Activated CD4-positive, alpha-beta T cell treated with anti-CD3 and anti-CD28 coated beads, Interleukin-2, amount 50 U/mL, for 16 hours (primary cell): ENCODE measurements around the gene OR13C8.
"Not testable (repeated sequence)": the region's sequence is repeated elsewhere in the genome, so short reads cannot be mapped to it uniquely, and the experiment has no call there.

Source experiments
- DNase-seq: peaks from one replicate; pipeline ENCODE4 v3.0.0-alpha.2; 2020

OR13C8 gene

DNA sequence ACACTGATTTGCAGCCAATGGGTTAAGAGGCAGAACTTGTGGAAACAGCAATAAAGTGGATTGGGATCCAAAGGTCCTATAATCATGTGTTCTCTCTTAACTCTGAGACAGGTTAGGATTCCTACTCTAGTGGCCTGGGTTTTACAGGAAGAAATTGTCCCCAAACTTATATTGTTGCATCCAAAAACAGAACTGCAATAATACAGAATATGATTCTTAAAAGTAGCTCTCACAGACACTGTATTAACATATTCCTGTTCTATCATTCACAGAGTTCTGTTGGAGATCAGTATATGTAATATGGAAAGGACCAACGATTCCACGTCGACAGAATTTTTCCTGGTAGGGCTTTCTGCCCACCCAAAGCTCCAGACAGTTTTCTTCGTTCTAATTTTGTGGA lies at the start of gene OR13C8:
Gene OR13C8 (plus strand): TSS at position 301 of the 400 bp plus-strand sequence. CDS start 0 bp downstream, at position 301.
- DNase-seq, result no peak

- not testable (repeated sequence) for DNase-seq
Measured at GRCh38 chr9:104520241-104520640, 48.7 kb upstream of the OR13C8 start.

DNA sequence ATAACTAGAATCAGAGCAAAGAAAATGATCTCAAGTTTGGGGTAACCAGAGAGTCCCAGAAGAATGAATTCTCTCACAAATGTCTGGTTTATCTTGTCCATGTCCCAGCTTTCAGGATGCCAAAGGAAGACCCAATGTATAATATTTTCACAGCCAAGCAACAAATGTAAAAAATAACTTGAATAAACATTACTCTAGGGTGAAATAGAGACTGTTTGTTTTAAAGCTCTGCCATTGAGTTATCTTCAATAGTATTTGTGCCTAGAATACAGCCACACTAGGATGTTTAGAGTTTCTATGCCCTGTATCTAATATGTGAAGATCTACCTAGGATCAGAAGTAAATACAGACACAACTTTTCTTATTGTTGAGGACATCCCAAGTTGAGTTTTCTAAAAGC lies 41.9 kb upstream of the OR13C8 start, which contains the start of gene OR13C4:
Gene OR13C4 (minus strand): TSS at position 101 of the 400 bp plus-strand sequence. CDS start 0 bp downstream, at position 101.
- no peak for DNase-seq

DNA sequence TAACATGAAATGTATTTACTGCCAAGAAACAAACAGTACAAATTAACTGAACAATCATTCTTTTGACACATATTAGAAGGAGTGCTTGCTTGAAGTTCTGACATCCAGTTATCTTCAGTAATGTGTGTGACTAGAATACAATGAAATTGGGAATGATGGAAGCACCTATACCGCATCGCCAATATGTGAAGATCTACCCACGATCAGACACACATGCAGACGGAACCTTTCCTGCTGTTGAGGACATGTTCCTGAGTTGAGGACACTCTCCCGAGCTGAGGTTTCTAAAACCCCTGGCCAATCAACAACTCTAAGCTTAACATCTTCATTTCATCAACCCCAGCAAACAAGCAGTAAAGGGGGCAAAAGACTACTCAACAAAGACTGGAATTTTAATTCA lies 32.2 kb upstream of the OR13C8 start, which contains the start of gene OR13C3:
Gene OR13C3 (minus strand): TSS at position 101 of the 400 bp plus-strand sequence. CDS start 133 bp downstream, outside the sequence.
- DNase-seq, result no peak

DNA sequence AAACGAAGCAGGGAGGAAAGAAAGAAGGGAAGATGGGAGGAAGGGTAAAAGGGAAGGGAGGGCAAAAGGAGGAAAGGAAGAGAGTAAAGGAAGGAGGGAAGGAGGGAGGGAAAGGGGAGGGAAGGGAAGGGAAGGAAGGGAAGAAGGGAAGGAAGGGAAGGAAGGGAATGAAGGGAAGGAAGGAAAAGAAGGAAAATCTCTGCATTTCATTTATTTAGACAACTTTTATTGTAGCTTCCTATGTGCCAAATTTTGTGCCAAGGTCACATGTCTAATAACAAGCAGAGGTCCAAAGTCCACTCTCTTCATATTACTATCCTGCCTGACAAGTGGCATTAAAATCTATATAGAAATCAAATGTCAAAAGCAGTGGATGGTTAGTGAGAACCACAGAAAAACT lies 29.7 kb upstream of the OR13C8 start:
- no peak for DNase-seq

DNA sequence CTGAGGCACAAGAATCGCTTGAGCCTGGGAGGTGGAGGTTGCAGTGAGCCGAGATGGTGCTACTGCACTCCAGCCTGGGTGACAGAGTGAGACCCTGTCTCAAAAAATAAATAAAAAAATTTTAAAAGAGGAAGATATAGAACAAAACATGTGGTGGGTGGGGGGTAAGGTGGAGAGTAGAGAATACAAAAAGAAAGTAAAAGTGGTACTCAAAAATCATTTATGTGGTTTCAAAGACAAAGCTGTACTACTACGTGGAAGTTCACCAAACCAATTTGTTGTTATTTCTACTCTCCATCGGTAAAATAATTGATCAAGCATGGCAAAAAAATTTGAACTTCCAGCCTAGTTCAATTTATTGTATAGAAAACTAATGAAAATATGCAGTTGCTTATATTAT lies 24.3 kb upstream of the OR13C8 start:
- DNase-seq, result no peak

DNA sequence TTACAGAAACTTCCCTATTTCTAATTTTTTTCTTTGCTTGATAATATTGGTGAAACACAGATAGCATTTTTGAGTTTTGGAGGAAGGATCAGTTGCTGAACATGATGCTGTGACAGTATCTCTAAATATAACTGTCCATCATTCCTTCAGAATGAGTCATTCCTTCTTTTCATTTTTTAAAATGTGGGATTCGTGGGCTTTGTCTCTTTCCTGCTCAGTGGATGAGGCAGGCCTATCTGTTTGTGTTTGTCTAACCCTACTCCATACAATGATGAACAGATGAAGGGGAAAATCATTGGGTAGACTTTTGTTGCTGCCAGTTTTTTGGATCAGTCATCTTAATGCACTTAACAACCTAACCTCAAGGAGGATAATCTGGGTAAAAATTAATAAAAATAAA lies 15.7 kb upstream of the OR13C8 start:
- DNase-seq, result no peak

DNA sequence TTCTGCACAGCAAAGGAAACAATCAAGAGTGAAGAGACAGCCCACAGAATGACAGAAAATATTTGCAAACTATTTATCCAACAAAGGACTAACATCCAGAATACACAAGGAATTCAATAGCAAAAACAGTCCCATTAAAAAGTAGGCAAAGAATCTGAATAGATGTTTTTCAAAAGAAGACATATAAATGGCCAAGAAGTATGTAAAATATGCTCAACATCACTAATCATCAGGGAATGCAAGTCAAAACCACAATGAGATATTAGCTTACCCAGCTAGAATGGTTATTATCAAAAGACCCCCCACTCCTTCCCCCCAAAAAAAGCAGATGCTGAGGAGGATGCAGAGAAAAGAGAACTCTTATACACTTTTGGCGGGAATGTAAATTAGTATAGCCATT lies 13.4 kb upstream of the OR13C8 start:
- no peak for DNase-seq

DNA sequence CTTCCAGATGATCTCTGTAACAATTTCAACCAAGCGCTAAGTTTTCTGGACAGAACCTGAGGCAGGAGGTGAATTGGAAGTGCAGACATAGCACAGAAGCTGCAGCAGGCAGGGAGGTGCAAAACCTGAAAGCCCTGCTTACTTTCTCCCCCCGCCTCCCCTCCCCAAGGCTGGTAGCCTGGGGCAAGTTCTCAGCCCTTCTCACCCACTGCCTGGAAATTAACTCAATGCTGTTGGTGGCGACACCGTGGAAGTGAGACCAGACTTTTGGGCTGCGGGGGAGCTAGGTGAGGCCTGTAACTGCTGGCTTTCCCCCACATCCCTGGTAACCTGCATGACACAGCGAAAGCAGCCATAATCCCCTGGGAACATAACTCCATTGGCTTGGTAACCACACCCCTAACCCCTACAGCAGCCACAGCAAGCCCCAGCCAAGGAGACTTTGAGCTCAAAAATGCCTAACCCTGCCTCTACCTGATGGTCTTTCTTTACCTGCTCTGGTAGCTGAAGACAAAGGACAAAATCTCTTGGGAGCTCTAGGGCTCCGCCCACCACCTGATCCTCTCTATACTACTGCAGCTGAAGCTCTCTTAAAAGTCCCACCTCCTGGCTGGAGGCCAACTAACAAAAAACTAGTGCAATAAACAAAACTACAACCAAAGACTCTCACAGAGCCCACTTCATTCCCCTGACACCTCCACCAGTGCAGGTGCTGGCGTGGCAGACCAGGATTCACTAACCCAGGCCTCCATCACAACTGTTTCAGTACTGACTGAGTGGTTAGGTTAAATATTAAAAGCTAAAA lies 11.9 kb upstream of the OR13C8 start:
- no peak for DNase-seq

DNA sequence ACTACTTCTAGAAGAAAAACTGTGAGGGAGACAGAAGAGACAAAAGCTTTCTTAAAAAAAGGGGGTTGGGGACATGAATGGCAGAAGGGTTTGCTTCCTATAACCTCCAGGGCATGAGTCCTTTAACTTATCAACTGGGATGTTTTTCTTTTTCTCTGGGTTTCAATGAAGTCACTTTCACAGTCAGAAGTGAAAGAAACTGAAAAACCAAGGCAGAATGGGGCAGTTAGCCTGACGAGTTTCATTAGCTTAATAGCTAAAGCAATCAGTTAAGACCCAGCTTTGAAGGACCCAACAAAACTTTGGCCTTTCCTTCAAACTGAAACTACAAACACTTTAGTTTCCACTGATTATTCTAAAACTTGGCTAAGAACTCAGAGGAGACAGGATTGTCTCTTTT lies 4.6 kb upstream of the OR13C8 start:
- no peak for DNase-seq

DNA sequence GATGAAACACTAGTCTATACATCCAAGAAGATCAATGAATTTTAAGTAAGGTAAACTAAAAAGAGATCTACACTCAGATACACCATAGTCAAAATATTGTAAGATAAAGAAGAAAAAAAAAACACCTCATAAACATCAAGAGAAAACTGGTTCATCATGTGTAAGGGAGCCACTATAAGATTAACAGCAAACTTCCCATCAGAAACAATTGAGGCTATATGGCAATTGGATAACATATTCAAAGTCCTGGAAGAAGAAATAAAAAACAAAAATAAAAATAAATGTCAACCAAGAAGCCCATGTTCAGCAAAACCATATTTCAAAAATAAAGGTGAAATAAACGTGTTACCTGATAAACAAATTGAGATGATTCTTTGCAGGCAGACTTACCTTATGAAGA lies 3.6 kb downstream of the OR13C8 start:
- no peak for DNase-seq

DNA sequence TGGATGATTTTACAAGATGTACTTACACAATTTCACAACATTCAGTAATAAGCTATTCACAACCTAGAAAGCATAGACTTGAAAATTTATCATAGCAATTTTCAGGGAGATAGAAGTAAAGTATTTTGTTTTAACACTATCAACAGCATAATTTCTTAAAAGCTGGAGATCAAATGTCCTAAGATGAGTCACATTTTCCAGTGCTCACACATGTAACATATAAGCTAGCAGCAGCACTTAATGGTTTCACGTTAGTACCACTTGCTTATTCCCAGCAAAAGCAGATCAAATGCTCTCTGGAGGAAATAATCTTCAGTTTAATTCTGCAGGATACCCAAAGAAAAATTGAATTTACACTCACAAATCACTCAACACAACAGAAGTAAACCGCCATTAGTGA lies 6.5 kb downstream of the OR13C8 start:
- no peak for DNase-seq

DNA sequence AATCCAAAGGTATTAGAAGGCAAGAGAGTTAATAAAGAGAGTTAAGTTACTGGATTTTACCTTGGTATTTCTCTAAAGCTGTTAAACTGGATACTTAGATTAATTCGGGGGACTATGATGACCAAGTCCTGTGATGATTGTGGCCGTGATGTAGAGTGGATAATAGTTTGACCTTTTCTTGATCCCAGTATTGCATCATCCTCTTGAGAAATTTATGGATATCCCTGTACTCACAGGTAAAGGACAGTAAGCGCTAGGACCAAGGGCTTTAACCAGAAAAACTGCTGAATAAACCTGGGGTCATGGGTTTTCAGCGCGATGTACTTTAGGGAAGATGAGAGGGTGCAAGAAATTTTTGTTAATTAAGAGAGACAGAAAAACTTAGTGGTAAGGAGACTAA lies 8.3 kb downstream of the OR13C8 start:
- DNase-seq, result no peak

- DNase-seq, result no peak
Measured at GRCh38 chr9:104580562-104580961, 11.6 kb downstream of the OR13C8 start.

- DNase-seq, result no peak
Measured at GRCh38 chr9:104586496-104587180, 17.7 kb downstream of the OR13C8 start.

- no peak for DNase-seq
Measured at GRCh38 chr9:104589626-104590025, 20.7 kb downstream of the OR13C8 start.

- DNase-seq, result not testable (repeated sequence)
Measured at GRCh38 chr9:104598749-104599148, 29.8 kb downstream of the OR13C8 start.

DNA sequence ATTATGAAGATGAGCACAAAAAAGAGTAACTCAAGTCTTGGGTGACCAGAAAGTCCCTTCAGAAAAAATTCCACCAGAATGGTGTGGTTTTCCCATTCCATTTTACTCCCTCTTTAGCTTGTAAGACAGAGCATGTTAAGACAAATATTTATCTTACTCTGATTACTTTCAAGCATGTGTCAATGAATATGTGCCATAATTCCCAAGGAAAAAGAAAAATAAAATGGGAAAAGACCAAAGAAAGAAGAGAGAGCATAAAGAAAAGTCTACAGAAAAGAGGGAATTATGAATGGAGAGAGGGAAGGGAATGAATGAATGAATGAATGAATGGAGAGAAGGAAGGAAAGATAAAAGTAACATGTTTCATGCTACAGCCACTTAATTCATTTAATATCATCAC lies 30.3 kb downstream of the OR13C8 start, which contains the start of gene OR13C5:
Gene OR13C5 (minus strand): TSS at position 101 of the 400 bp plus-strand sequence. CDS start 0 bp downstream, at position 101.
- DNase-seq, result not testable (repeated sequence)

- no peak for DNase-seq
Measured at GRCh38 chr9:104604801-104605200, 35.8 kb downstream of the OR13C8 start.

DNA sequence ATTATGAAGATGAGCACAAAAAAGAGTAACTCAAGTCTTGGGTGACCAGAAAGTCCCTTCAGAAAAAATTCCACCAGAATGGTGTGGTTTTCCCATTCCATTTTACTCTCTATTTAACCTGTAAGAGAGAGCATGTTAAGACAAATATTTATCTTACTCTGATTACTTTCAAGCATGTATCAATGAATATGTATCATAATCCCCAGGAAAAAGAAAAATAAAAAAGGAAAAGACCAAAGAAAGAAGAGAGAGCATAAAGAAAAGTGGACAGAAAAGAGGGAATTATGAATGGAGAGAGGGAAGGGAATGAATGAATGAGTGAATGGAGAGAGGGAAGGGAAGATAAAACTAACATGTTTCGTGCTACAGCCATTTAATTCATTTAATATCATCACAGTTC lies 36.6 kb downstream of the OR13C8 start, which contains the start of gene OR13C2:
Gene OR13C2 (minus strand): TSS at position 101 of the 400 bp plus-strand sequence. CDS start 0 bp downstream, at position 101.
- DNase-seq, result not testable (repeated sequence)

DNA sequence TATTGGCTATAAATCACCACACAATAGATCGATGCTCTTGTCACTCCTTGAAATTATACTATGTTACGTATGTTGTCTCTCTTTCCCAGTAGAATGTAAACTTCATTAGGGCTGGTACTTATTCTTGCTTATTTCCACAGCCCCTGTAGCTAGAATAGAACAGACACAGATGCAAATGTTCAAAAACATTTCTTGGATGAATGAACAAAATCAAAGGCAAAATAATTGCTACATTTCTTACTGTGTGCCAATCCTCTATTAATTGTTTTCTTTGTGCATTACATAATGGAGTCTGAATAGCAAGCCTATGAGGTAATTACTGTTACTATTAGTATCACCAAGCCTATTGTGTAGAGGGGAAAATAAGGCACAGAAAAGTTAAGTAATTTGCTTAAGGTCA lies 37.2 kb downstream of the OR13C8 start:
- no peak for DNase-seq

- no peak for DNase-seq
Measured at GRCh38 chr9:104608336-104608735, 39.4 kb downstream of the OR13C8 start.

DNA sequence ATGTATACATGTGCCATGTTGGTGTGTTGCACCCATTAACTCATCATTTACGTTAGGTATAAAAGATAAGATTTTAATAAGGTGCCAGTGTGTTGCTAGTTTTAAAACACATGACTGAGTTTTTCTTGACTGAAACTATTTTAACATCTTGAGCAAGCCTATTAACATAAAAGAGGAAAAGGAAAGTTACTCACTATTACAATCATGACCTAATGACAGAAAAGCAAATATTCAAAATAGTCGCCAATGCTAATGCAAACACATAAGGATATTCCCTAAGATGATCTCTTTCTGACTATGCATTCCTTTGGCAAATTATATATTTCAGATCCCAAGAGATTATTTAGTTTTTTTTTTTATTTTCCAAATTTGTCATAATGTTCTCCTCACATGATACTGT lies 42.2 kb downstream of the OR13C8 start:
- DNase-seq, result no peak

DNA sequence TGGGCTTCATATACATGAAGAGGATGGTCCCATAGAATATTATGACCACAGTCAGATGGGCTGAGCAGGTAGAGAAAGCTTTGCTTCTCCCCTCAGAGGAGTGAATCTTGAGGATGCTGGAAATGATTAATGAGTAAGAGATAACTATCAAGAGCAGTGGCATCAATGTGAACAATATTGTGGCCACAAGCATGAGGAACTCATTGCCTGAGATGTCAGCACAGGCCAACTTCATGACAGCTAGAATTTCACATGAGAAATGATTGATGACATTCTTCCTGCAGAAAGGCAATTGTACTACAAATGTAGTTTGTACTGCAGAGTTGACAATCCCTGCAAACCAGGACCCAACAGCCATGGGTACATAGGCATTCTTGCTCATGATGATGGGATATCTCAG lies 48.5 kb downstream of the OR13C8 start:
- no peak for DNase-seq
